Fibroblast of gingiva (primary cell): ENCODE results near the gene SLC2A1.
"Not testable (repeated sequence)": the region's sequence is repeated elsewhere in the genome, so short reads cannot be mapped to it uniquely, and the experiment has no call there.

Source experiments
- DNase-seq: peaks from one replicate; pipeline ENCODE4 v3.0.0-alpha.2; 2011; ENCODE audit warnings: low read depth

SLC2A1 gene

DNA sequence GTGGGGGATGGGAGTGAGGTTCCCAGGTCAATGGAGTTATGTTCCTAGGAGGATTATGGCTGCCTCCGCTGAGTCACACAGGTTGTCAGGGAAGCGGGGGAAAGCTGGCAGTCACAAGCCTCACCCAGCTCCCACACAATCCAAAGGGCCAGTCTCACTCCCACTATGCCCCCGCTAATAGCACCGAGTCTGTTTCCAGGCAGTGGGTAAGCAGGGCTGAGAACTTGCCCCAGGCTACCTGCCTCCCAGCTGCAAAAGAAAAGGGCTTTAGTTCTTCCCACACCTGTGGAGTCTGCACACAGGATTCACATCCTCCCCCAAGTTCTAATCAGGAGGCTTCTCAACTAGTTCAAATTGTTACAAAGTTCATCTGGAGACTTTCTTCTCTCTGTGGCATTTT lies 58.7 kb downstream of the SLC2A1 start:
- DNase-seq, result not testable (repeated sequence)

DNA sequence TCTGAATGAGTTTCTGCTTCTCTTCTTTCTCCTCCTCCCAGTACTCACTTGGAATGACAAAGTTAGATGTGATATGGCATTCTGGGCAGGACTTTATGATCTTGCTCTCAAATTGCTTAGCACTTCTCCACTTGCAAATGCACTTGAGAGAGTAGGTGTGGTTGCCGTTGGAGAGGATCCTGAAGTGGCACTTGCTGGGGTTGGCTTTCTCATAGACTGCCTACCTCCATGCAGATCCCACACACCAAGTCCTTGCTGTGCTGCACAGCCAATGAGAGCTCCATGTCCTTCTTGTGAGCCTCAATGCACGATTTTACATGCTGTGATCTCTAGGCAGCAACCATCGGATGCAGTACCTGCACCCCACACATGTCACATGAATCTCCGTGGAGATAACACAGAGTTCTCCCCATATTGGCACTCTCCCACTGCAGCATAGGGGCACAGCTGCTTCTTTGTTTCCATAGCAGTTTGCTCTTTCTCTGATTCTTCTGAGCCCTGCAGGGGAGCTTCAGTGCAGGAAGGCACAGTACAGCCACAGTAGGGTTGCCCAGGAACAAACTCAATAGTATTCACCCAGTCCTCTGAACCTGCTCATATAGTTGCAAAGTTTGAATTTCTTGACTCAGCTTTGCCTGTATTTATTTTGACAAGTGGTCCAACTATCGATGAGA lies 67.1 kb downstream of the SLC2A1 start:
- no peak for DNase-seq

DNA sequence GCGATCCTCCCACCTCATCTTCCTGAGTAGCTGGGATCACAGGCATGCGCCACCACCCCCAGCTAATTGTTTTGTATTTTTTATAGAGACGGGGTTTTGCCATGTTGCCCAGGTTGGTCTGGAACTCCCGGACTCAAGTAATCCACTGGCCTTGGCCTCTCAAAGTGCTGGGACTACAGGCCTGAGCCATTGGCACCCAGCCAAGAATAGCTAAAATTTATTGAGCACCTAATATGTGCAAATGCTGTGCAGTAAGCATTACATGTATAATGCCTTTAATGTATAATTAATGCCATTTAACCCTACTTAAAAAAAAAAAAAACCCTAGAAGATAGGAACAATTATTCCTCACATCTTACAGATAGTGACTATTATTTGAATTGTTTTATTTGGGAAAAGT lies 69.4 kb downstream of the SLC2A1 start:
- DNase-seq, result no peak

DNA sequence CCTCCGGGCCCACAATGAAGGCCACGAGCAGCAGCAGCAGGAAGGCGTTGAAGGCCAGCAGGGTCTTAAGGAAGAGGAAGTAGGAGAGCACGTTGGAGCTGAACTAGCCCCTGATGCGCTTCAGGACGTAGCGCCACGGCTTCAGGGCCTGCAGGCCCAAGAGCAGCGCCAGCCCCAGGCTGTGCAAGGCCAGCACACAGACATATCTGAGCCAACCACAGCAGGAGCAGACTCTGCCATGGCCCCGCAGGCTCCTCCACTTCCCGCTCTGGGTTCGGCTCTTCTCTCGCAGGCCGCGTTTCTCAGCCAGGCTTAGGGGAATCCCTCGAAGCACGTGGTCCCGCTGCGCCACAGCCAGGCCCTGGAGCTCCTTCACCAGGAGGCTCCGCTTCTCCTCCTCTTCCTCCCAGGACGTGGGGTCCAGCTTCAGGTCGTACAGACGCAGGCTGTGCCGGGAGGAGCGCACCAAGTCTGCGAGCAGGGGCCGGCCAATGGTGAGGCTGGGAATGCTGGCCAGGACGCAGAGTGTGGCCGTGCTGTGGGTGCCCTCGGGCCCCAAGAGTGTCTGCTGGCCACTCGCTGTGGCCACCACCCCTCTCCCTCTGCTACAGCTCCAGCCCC lies 70.5 kb downstream of the SLC2A1 start:
- no peak for DNase-seq

DNA sequence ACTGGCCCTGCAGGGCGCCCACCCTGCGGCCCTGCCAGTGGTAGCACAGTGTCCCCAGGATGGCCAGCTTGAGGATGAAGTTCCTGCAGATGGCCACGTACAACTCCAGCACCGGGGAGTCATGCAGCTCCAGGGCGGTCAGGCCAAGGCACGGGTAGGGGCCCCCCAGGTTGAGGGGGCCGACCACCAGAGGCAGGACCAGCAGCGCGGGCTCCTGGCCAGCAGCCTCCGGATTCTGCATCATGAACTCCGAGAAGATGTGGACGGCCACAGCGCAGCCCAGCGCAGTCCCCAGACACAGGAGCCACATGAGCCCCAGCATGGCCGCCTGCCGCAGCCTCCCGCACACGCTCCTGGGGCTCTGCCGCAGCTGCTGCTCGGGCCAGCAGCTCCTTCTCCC lies 71.3 kb downstream of the SLC2A1 start:
- DNase-seq, result no peak

DNA sequence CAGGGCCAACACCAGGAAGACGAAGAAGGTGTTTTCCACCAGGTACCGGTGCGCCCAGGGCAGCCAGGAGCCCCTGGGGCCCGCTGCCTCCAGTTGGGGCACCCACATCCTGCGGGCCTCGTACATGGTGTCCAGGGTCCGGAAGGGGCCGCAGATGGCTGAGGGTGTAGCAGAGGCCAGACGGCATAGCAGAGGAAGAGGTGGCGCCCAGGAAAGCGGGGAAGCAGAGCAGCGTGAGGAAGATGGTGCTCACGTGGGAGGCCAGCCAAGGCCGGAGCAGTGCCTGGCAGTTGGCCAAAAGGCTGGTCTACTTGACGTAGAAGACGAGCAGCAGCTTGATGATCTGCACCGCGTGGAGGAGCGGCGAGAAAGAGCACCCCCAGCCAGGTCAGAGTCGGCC lies 71.9 kb downstream of the SLC2A1 start:
- DNase-seq, result no peak

DNA sequence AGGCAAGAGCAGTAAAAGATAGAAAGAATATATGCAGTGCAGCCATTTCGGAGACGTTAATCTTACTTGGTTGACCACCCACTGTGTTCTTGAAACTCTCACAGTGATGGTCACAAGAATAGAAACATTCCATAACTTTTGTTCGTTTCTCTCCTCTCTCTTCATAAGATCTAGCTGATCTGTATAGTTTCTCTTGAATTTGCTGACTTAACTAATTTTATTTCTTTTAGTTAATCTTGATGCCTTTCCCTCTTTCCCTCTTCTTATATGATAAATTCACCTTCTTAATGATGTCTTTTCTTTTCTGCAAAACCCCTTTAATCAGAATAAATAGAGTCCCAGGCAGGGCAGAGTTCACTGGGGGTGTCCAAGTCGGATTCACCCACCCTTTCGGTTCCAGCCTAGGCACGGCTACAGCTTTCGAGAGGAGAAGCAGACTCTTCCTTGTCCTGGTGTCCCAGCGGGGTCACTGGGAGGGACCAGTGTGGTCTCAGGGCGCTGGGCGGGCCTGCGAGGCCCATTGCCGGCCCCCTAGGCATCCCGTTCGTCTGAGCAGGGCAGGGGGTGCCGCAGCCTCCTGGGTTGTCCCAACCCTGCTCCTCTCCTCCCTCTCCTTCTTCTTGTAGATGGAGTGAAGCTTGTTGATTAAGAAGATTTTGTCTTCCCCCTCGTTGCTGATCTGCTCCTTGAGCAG lies 72.5 kb downstream of the SLC2A1 start:
- DNase-seq, result no peak

DNA sequence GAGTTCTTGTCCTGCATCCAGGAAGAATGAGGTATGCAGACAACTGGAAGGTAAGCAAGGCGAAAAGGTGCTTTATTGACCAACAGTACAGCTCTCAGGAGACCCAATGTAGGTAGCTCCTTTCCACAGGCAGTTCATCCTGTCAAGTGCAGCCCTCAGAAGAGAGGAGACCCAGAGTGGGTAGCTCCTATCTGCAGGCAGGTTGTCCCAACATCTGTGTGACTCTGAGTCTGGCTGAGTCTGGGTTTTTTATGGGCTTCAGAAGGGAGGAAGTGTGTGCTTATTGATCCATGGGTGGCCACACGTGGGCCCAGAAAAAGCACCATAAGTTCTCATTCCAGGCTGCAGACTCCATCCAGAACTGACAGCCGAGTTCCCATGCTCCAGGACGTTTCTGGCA lies 78.3 kb downstream of the SLC2A1 start:
- DNase-seq, result no peak

DNA sequence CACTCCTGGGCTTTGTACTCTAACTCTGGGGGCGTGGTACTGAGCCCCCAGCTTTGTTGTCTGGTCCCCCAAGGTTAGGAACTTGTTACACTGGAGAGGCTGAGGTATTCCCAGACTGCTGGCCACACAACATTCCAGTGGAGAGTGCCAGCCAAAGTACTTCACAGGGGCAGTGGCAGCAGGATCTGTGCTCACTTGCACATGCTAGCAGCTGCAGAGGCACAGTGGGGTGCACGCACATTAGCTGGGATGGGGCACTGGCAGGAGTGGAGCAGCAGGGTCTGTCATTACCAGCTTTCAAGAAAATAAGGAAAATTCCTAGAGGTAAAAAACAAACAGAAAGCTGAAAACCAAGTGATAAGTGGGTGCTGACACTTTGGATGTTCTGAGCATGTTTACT lies 81.3 kb downstream of the SLC2A1 start:
- DNase-seq, result no peak

DNA sequence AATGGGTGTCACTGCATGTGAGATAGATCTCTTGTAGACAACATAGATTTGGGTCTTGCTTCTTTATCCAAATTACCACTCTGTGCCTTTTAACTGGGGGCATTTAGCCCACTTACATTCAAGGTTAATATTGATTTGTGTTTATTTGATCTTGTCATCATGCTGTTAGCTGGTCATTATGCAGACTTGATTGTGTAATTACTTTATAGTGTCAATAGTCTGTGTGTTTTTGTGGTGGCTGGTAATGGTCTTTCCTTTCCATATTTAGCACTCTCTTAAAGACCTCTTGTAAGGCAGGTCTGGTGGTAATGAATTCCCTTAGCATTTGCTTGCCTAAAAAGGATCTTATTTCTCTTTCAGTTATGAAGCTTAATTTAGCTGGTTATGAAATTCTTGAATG lies 82.7 kb downstream of the SLC2A1 start:
- no peak for DNase-seq
